ENCODE data around the gene HCFC2. TPM values are rescaled to one million over a fixed set of nuclear protein-coding genes. Genes with fewer than 3 reads are reported as not detected.

HCFC2 gene
- total RNA-seq, 1 experiment from 2014 or later = 3.9 TPM

DNA sequence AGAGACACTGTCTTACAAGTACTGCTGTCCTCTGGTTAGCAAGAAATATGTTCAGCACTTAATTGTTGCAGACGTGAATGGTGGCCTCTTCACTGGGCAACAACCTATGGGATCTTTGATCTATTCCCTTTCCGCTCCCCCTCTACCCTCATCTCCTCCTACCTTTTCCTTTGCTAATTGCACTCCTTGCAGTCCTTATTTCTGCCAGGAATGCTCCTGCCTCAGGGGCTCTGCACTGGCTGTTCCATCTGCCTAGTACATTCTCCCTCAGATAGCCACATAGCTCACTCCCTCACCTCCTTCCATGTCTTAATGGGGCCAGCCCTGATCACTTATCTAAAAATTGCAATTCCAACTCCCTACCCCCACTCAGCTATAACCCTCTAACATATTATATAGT lies 78.2 kb downstream of the HCFC2 start:
- in situ Hi-C loops (cut with HindIII; ENCODE audit: low sequenced_read_pairs) = no loop called here
- DNase-seq (ENCODE audit: low spot score) = no peak

DNA sequence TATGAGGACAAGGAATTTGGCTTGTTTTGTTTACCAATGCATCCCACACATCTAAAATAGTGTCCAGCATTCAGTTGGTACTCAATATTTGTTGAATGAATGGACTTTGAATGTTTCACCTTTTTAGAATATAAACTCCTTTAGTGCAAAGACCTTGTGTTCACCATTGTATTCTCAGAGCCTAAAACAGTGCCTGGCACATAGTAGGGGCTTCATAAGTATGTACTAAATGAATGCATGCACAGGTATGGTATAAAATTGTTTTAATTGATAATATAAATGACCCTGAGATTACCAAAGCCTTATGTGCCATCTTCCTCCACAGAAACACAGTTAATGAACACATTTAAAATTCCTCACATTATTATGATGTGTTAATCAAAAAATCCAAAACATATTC lies 78.7 kb downstream of the HCFC2 start:
- in situ Hi-C loops (cut with HindIII; ENCODE audit: low sequenced_read_pairs) = no loop called here

DNA sequence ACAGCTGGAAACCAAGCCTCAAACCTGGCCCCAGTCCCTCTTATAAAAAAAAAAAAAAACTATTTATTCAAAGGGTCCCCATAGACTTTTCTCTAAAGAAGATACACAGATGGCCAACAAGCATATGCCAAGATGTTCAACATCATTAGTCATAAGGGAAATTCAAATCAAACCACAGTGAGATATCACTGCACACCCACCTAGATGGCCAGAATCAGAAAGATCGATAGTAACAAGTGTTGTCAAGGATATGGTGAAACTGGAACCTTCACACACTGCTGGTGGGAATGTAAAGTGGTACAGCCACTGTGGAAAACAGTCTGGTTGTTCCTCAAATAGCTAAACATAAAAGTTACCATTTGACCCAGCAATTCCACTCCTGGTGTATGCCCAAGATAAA lies 79.6 kb downstream of the HCFC2 start:
- in situ Hi-C loops (cut with HindIII; ENCODE audit: low sequenced_read_pairs) = no loop called here
- no peak for DNase-seq (ENCODE audit: low spot score)

More for the DNA sequence above, 78.7 kb downstream of the HCFC2 start:
- DNase-seq (ENCODE audit: low spot score) = no peak

DNA sequence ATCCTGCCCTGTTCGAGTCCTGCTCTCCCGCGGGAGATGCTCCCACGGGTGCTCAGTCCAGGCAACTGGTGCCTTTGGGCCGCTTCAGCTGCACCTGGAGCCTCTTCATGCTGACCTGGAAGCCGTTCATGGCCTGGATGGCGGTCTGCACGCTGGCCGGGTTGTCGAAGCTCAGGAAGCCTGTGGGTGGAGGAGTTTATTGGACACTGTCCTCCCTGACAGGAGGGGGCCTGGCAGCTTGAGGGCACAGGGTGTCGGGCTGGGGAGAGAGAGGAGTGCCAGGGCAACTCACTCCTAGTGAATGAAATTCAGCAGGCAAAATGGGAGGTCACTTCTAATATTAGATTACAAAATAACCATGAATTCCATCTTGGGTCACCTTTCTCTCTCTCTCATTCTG lies 83.0 kb downstream of the HCFC2 start:
- in situ Hi-C loops (cut with HindIII; ENCODE audit: low sequenced_read_pairs) = no loop called here
- no peak for DNase-seq (ENCODE audit: low spot score)

DNA sequence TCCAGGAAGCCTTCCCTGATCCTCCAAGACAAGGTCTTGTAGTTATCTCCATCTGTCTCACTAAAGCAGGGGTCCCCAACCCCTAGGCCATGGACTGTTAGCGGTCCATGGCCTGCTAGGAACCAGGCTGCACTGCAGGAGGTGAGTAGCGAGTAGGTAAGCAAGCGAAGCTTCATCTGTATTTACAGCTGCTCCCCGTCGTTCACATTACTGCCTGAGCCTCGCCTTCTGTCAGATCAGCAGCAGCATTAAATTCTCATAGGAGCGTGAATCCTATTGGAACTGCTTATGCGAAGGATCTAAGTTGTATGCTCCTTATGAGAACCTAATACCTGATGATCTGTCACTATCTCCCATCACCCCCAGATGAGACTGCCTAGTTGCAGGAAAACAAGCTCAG lies 86.1 kb downstream of the HCFC2 start:
- DNase-seq (ENCODE audit: low spot score) = no peak
- in situ Hi-C loops (cut with HindIII; ENCODE audit: low sequenced_read_pairs) = no loop called here

DNA sequence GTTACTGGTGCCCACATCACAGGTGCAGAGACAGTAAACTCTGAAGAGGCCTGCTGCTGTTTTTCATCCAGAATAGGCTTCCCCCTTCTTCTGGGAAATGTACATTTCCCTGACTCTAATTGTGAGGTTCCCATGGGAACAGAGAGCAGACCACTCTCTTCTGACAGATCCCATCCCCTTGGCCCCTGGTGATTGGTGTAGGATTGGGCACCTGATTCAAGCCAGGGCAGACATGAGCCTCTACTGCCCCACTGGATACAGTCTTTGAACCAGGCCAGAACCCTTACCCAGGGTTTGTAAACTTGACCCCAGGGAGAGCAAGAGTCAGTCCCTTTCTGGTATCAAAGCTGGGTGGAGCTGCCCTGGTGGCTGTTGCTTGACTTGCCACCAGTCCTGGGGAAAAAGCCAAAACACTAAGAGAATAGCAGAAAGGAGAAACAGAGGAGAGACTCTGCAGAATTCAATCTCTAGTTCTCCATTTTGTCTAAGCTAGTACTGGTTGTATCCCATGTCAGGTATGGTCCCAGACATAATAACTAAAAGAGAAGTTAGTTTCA lies 88.4 kb downstream of the HCFC2 start:
- in situ Hi-C loops (cut with HindIII; ENCODE audit: low sequenced_read_pairs) = no loop called here
- DNase-seq (ENCODE audit: low spot score) = no peak

DNA sequence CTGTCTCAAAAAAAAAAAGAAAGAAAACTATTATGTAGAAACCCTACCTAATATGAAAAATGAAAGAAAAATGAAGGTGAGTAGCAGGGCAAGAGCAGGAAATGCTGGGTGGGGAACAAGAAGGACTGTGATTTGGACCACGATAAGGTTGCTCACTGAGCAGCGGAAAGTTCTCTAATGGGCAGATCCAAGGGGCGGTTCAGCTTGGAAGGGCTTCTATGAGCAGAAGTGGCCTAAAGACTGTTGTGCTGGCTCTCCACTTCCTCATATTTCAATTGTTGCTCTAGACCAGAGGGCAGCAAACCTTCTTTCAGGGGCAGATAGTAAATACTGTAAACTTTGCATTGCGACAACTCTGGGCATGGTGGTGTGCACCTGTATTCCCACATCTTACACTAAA lies 90.0 kb downstream of the HCFC2 start:
- in situ Hi-C loops (cut with HindIII; ENCODE audit: low sequenced_read_pairs) = no loop called here
- DNase-seq (ENCODE audit: low spot score) = no peak

DNA sequence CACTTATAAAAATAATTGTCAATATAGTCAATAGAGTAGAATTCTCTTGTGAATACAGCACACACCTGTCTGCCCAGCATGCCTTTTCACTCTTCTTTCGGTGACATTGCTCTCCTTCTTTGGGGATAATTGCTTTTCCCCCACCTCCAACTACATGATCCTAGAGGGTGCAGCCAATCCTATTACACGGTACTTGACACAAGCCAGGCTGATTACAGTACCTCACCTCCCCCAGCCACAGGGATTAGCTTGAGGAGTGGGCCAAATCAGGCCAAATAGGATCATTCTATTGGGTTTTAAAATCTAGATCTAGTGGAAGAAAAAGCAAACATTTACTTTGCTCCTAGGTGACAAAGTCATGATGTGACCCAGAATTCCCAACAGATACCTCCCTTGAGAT lies 90.5 kb downstream of the HCFC2 start:
- in situ Hi-C loops (cut with HindIII; ENCODE audit: low sequenced_read_pairs) = no loop called here

More for the DNA sequence above, 90.5 kb downstream of the HCFC2 start:
- DNase-seq (ENCODE audit: low spot score) = no peak

Other genes starting within 250 kb of the HCFC2 start
- gene NT5DC3, start 223.3 kb upstream of the HCFC2 start, total RNA-seq (2014; rRNA removed; shearing (Covaris generic)) = 4.9 and 7.6 TPM in 2 replicates
- 308 and 400 TPM in 2 replicates for gene HSP90B1, start 134.1 kb upstream of the HCFC2 start, total RNA-seq (2014; rRNA removed; shearing (Covaris generic))
- gene TDG, start 98.7 kb upstream of the HCFC2 start, total RNA-seq (2014; rRNA removed; shearing (Covaris generic)) = 30.8 and 47.5 TPM in 2 replicates
- 9.5 and 19.2 TPM in 2 replicates for gene GLT8D2, start 14.3 kb upstream of the HCFC2 start, total RNA-seq (2014; rRNA removed; shearing (Covaris generic))
- gene NFYB, start 73.7 kb downstream of the HCFC2 start, total RNA-seq (2014; rRNA removed; shearing (Covaris generic)) = 20.9 and 66.1 TPM in 2 replicates
- gene TXNRD1, start 151.2 kb downstream of the HCFC2 start, total RNA-seq (2014; rRNA removed; shearing (Covaris generic)) = 581 and 681 TPM in 2 replicates
- 0.51 and 1.7 TPM in 2 replicates for gene EID3, start 239.2 kb downstream of the HCFC2 start, total RNA-seq (2014; rRNA removed; shearing (Covaris generic))